ENCODE results near the gene CRY2. TPM values are rescaled to one million over a fixed set of nuclear protein-coding genes. Genes with fewer than 3 reads are reported as not detected.

Gene CRY2
- total and polyA plus RNA-seq, 2 of the 13 experiments (the other 11 are each of a cell fraction or from before 2014, with no cell fraction given): 10.1 to 12.2 TPM

DNA sequence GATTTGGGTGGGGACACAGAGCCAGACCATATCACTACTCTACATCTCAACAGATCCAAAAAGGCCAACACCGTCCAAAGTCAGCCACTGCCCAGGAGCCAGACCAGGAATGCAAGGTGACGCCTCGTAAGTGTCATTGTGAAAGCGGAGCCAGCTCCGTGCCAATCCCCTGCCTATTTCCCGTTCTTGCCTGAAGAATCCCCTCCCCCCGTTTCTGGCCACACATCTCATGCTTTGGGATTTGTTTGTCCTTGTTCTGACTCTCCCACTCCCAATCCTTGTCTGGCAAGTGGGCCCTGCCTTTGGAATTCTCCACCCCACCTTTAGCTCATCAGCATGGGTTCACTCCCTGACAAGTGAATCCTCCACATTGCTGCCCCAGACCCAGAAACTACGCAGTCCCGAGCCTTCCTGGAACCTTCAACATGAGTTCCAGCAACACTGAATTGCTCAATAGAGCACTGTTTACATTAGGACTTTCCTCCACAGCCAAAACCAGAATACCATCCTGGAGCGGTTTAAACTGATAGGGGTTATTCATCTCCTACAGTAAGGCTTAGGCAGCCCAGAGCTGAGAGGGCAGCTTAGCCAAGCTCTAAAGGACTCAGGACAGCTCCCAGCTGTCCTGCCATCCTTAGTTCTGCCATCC lies 48.4 kb upstream of the CRY2 start (continued):
- TF ChIP-seq LBX2 (CRISPR knock-in tag; IDR thresholded peaks at IDR 0.05; ENCODE audit: borderline replicate concordance) (no peak), CBX5 (CRISPR knock-in tag; IDR thresholded peaks at IDR 0.05; ENCODE audit: borderline replicate concordance) (peak; percentile 51; the same call in 1 of the 2 replicates), GATAD2A (CRISPR knock-in tag; IDR thresholded peaks at IDR 0.05) (peak; percentile 51; the same call in 1 of the 2 replicates), YEATS2 (CRISPR knock-in tag; IDR thresholded peaks at IDR 0.05; ENCODE audit: borderline replicate concordance) (no peak), RXRB (CRISPR knock-in tag; IDR thresholded peaks at IDR 0.05; ENCODE audit: borderline replicate concordance) (no peak), FOXA3 (CRISPR knock-in tag; IDR thresholded peaks at IDR 0.05) (peak; percentile 85), MEIS2 (CRISPR knock-in tag; IDR thresholded peaks at IDR 0.05) (no peak), ZNF614 (CRISPR knock-in tag; IDR thresholded peaks at IDR 0.05; ENCODE audit: borderline replicate concordance) (peak; percentile 34; the same call in 1 of the 2 replicates), POGK (CRISPR knock-in tag; conservative IDR thresholded peaks at IDR 0.05) (no peak), SOX5 (CRISPR knock-in tag; IDR thresholded peaks at IDR 0.05; ENCODE audit: borderline replicate concordance) (peak; percentile 17; the same call in 1 of the 2 replicates), HNF4A (CRISPR knock-in tag; IDR thresholded peaks at IDR 0.05) (peak; percentile 33; the same call in 1 of the 2 replicates), BCL6 (CRISPR knock-in tag; IDR thresholded peaks at IDR 0.05) (peak; percentile 46; the same call in 1 of the 2 replicates), CEBPG (CRISPR knock-in tag; IDR thresholded peaks at IDR 0.05) (peak; percentile 92), ZBTB3 (CRISPR knock-in tag; IDR thresholded peaks at IDR 0.05; ENCODE audit: borderline replicate concordance, low read depth) (no peak), KDM2A (CRISPR knock-in tag; IDR thresholded peaks at IDR 0.05; ENCODE audit: borderline replicate concordance, low read depth) (peak; percentile 23; the same call in 1 of the 2 replicates)
- TF ChIP-seq, protein P1, sequence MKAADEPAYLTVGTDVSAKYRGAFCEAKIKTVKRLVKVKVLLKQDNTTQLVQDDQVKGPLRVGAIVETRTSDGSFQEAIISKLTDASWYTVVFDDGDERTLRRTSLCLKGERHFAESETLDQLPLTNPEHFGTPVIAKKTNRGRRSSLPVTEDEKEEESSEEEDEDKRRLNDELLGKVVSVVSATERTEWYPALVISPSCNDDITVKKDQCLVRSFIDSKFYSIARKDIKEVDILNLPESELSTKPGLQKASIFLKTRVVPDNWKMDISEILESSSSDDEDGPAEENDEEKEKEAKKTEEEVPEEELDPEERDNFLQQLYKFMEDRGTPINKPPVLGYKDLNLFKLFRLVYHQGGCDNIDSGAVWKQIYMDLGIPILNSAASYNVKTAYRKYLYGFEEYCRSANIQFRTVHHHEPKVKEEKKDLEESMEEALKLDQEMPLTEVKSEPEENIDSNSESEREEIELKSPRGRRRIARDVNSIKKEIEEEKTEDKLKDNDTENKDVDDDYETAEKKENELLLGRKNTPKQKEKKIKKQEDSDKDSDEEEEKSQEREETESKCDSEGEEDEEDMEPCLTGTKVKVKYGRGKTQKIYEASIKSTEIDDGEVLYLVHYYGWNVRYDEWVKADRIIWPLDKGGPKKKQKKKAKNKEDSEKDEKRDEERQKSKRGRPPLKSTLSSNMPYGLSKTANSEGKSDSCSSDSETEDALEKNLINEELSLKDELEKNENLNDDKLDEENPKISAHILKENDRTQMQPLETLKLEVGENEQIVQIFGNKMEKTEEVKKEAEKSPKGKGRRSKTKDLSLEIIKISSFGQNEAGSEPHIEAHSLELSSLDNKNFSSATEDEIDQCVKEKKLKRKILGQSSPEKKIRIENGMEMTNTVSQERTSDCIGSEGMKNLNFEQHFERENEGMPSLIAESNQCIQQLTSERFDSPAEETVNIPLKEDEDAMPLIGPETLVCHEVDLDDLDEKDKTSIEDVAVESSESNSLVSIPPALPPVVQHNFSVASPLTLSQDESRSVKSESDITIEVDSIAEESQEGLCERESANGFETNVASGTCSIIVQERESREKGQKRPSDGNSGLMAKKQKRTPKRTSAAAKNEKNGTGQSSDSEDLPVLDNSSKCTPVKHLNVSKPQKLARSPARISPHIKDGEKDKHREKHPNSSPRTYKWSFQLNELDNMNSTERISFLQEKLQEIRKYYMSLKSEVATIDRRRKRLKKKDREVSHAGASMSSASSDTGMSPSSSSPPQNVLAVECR (CRISPR knock-in tag; IDR thresholded peaks at IDR 0.05; ENCODE audit: borderline replicate concordance): peak; percentile 28; the same call in 1 of the 2 replicates
- TF ChIP-seq, protein P2, sequence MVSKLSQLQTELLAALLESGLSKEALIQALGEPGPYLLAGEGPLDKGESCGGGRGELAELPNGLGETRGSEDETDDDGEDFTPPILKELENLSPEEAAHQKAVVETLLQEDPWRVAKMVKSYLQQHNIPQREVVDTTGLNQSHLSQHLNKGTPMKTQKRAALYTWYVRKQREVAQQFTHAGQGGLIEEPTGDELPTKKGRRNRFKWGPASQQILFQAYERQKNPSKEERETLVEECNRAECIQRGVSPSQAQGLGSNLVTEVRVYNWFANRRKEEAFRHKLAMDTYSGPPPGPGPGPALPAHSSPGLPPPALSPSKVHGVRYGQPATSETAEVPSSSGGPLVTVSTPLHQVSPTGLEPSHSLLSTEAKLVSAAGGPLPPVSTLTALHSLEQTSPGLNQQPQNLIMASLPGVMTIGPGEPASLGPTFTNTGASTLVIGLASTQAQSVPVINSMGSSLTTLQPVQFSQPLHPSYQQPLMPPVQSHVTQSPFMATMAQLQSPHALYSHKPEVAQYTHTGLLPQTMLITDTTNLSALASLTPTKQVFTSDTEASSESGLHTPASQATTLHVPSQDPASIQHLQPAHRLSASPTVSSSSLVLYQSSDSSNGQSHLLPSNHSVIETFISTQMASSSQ (IDR thresholded peaks at IDR 0.05; ENCODE audit: low read depth): no peak
- TF ChIP-seq, protein P2 (CRISPR knock-in tag; IDR thresholded peaks at IDR 0.05; ENCODE audit: borderline replicate concordance): 0 out of 2 replicates have a peak, but pooled peaks have one; percentile 37

Measured in HepG2 (cell line).